A673 (cell line): ENCODE data around the gene HNF4A. TPM values are rescaled to one million over a fixed set of nuclear protein-coding genes. Genes with fewer than 3 reads are reported as not detected.

Source experiments
- BruUV-seq: library from RNA; stranded (reverse); fragments of 400-500 nt; replicated peaks from 2 replicates; lab custom pipeline; 2021; lab: Mats Ljungman, UMichigan
- CTCF ChIA-PET: fragments of 300-600 bp; sonication (Branson Sonifier 250); formaldehyde crosslinking; loops from one replicate; lab custom pipeline; 2022; ENCODE audit warnings: antibody characterized with exemption; lab: Charles Lee
- POLR2A ChIA-PET: fragments of 300-600 bp; sonication (Branson Sonifier 250); formaldehyde crosslinking; loops from one replicate; lab custom pipeline; 2022; ENCODE audit warnings: antibody characterized with exemption; ENCODE audit not compliant: low non-redundant PET; lab: Charles Lee
- DNase-seq: peaks from one replicate; pipeline ENCODE4 v3.0.0-alpha.2; 2015; ENCODE audit warnings: low spot score
- H3K27ac ChIP-seq: fragments of 200-600 bp; sonication (generic); 2 replicates; pipeline ENCODE4 v1.5.1; 2016; ENCODE audit warnings: mixed run types, low read depth, mild to moderate bottlenecking, mixed read lengths, antibody characterized with exemption, low read length; ENCODE audit not compliant: poor library complexity, severe bottlenecking
- H3K27me3 ChIP-seq: fragments of 200-600 bp; sonication (generic); replicated peaks from 2 replicates; pipeline ENCODE4 v1.6.1; 2017; ENCODE audit warnings: mixed run types, low read depth, mild to moderate bottlenecking, mixed read lengths, antibody characterized with exemption, low read length; ENCODE audit not compliant: insufficient read depth, poor library complexity
- H3K36me3 ChIP-seq: fragments of 200-600 bp; sonication (generic); 2 replicates; pipeline ENCODE4 v1.6.1; 2016; ENCODE audit warnings: mixed run types, mild to moderate bottlenecking, mixed read lengths, antibody characterized with exemption, low read length; ENCODE audit not compliant: insufficient read depth, poor library complexity, severe bottlenecking
- H3K4me1 ChIP-seq: fragments of 200-600 bp; sonication (generic); 2 replicates; pipeline ENCODE4 v1.6.1; 2017; ENCODE audit warnings: mixed run types, mild to moderate bottlenecking, mixed read lengths, antibody characterized with exemption, low read length; ENCODE audit not compliant: insufficient read depth, poor library complexity, severe bottlenecking
- H3K4me3 ChIP-seq: fragments of 200-600 bp; sonication (generic); 2 replicates; pipeline ENCODE4 v1.5.1; 2016; ENCODE audit warnings: low read depth, mixed run types, mild to moderate bottlenecking, mixed read lengths, low read length; ENCODE audit not compliant: poor library complexity, severe bottlenecking
- H3K9me3 ChIP-seq: fragments of 200-600 bp; sonication (generic); 2 replicates; pipeline ENCODE4 v1.6.1; 2016; ENCODE audit warnings: mixed run types, low read depth, mild to moderate bottlenecking, mixed read lengths, antibody characterized with exemption, low read length; ENCODE audit not compliant: poor library complexity, severe bottlenecking
- EZH2 ChIP-seq: fragments of 200-600 bp; sonication (generic); IDR thresholded peaks from 2 replicates; pipeline ENCODE4 v1.6.1; 2017; ENCODE audit warnings: borderline replicate concordance, low read depth, mild to moderate bottlenecking, mixed read lengths, antibody characterized with exemption, low read length; ENCODE audit not compliant: poor library complexity, severe bottlenecking
- intact Hi-C: fragments of 100-400 bp; cut with micrococcal nuclease; formaldehyde crosslinking; loops from one replicate; pipeline ENCODE4 v1.10.0; 2022; ENCODE audit not compliant: unreplicated experiment
- total RNA-seq: library from RNA; stranded (reverse); gene quantifications from 2 replicates; pipeline ENCODE4 v1.2.3, GENCODE V29; 2021
- TF ChIP-seq, protein P1 (sequence below): fragments of 300-800, 200-600 bp; sonication (generic); conservative IDR thresholded peaks from 2 replicates; pipeline ENCODE4 v1.5.1; 2017; ENCODE audit warnings: low read depth, mild to moderate bottlenecking, antibody characterized with exemption, low read length, moderate library complexity, mixed read lengths

HNF4A gene
- total RNA-seq, 1 experiment from 2014 or later: not detected

DNA sequence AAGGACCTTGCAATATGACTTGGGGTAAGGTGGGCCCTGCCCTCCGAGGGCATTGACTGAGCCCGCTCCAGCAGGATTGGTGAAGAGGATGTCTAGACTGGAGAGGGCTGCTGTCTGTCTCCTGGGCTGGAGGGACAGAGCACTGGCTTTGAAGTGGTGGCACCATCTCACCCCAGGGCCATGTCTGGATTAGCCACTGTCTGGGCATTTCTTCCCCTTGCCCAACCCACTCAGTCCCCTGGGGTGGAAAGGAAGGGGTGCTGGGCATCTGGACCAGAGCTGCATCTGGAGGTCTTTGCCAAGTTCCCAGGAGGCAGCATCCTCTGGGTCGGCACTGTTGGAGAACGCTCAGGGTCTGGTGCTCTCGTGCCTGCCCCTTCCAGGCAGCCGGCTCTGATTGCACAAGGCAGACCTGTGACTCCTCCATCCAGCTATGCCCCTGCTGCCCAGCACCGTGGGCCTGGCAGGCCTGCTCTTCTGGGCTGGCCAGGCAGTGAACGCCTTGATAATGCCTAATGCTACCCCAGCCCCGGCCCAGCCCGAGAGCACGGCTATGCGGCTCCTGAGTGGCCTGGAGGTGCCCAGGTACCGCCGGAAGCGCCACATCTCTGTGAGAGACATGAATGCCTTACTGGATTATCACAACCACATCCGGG, 18.6 kb upstream of the HNF4A start, which contains the start of gene R3HDML:
TSS of gene R3HDML (plus strand) at position 319 of the 656 bp plus-strand sequence. CDS start at position 434, 115 bp downstream.
- H3K27ac ChIP-seq: no peak within 1 kb of the TSS
- no peaks in the 10 kb centered on the region for H3K36me3 ChIP-seq
- no peaks in the 10 kb centered on the region for H3K27me3 ChIP-seq
- H3K9me3 ChIP-seq: no peaks in the 10 kb centered on the region
- no peak for DNase-seq
- ChIA-PET CTCF (no interaction called here), POLR2A (no interaction called here)
- intact Hi-C loops: no loop called here
- BruUV-seq: no TSS peak
- TF ChIP-seq EZH2: no peak
- TF ChIP-seq, protein P1, sequence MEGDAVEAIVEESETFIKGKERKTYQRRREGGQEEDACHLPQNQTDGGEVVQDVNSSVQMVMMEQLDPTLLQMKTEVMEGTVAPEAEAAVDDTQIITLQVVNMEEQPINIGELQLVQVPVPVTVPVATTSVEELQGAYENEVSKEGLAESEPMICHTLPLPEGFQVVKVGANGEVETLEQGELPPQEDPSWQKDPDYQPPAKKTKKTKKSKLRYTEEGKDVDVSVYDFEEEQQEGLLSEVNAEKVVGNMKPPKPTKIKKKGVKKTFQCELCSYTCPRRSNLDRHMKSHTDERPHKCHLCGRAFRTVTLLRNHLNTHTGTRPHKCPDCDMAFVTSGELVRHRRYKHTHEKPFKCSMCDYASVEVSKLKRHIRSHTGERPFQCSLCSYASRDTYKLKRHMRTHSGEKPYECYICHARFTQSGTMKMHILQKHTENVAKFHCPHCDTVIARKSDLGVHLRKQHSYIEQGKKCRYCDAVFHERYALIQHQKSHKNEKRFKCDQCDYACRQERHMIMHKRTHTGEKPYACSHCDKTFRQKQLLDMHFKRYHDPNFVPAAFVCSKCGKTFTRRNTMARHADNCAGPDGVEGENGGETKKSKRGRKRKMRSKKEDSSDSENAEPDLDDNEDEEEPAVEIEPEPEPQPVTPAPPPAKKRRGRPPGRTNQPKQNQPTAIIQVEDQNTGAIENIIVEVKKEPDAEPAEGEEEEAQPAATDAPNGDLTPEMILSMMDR: no peak
- no peaks in the 10 kb centered on the region for H3K4me1 ChIP-seq
- no peak within 1 kb of the TSS for H3K4me3 ChIP-seq

DNA sequence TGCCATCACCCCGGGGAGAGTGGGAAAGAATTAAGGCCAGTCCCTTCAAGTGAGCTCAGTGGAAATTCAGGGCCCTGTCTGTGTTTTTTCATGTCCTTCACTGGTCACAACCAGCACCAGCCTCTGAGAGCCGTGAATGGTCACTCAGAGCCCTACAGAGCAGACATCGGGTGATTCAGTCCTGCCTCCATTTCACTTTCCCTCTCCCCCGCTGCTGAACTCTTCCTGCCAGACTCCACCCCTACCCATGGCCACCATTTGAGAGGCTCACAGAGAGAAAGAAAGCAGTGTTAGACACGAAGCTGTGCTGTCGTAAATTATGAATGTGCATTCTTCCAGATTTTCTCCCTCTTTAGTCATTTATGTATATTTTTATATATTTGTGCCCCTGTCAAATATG, 13.3 kb upstream of the HNF4A start:
- H3K4me1 ChIP-seq: no peaks in the 10 kb centered on the region
- H3K4me3 ChIP-seq: no peak overlapping the region
- no peak for DNase-seq
- POLR2A ChIA-PET: no interaction called here
- intact Hi-C loops: no loop called here
- CTCF ChIA-PET: no interaction called here
- no peaks in the 10 kb centered on the region for H3K27me3 ChIP-seq
- no peak overlapping the region for H3K27ac ChIP-seq
- no peak for TF ChIP-seq EZH2
- TF ChIP-seq, protein P1: no peak
- no peaks in the 10 kb centered on the region for H3K9me3 ChIP-seq
- H3K36me3 ChIP-seq: no peaks in the 10 kb centered on the region
- BruUV-seq: no TSS peak

DNA sequence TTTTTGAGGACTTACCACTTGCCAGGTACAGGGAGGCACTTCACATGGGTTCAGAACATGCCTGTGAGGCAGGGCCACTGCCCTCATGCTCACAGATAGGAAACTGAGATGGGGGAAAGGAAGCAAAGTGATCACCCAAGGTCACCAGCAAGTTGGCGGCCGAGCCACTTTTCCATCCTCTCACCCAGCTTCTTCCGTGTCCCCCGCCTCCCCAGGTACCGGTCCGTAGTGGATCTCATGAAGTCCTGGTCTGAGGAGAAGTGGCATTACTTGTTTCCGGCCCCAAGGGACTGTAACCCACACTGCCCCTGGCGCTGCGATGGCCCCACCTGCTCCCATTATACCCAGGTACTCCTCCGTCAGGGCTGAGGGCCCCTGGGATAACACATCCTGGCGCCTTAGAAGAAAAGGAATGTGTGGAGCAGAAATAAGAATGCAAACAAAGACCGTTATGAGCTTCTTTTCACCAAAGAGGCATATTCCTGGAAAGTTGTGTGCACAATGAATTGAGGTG, 12.3 kb upstream of the HNF4A start:
- no peak for DNase-seq
- TF ChIP-seq EZH2: no peak
- TF ChIP-seq, protein P1: no peak
- Histone ChIP-seq H3K36me3 (no peaks in the 10 kb centered on the region), H3K4me1 (no peaks in the 10 kb centered on the region), H3K27me3 (no peaks in the 10 kb centered on the region), H3K9me3 (no peaks in the 10 kb centered on the region), H3K4me3 (no peak overlapping the region), H3K27ac (no peak overlapping the region)
- no TSS peak for BruUV-seq
- ChIA-PET POLR2A (no interaction called here), CTCF (no interaction called here)
- intact Hi-C loops: no loop called here
